HL-60 (cell line): ENCODE results near the gene XPA.

Experiments
- CTCF ChIP-seq: IDR thresholded peaks from one replicate; pipeline ENCODE4 v1.5.1; 2011; ENCODE audit warnings: low read length, control low read depth, inconsistent platforms; ENCODE audit not compliant: insufficient read depth
- GABPA ChIP-seq: IDR thresholded peaks from 2 replicates; pipeline ENCODE4 v1.6.1; 2012; ENCODE audit warnings: low read depth
- REST ChIP-seq: IDR thresholded peaks from 2 replicates; pipeline ENCODE4 v1.6.1; 2012; ENCODE audit warnings: low read depth; ENCODE audit not compliant: insufficient replicate concordance

DNA sequence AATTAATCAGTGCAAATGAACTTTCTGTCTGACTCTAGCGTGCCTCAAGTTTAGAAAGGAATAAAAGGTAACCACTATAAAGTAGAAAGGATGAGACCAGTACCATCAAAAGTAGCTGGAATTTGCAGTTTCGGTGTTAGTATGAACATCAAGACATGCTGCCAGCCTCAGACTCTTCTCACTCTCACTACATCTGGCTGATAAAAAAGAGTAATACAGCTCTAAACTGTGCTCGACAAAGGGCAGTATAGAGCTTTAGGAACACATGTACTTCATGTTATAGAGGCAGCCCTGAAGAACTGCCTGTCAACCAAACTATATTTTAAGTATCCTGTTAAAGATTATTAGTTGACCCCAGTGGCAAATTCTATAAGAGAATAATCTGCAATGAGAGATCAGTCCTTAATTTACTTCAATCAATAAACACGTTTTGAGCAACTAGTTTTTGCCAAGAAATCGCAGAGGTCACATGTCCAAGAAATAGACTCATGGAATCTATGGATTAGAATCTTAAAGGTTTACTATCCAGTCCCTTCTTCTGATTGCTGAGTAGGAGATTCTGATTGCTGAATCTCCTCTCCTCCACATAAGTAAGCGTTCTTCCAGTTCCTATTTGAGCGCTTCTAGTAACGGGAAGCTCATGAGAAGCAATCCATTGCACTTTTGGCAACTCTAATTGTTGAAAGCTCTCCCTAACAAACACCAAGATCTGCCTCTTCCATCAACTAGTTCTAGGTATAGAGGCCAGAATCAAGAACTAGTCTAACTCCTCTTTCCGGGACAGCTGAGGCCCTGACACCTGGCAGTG lies 941 bp downstream of the XPA start:
- TF ChIP-seq CTCF (no peak), REST (no peak), GABPA (no peak)
